CMK (cell line): ENCODE data around the gene VAMP4.
"Not testable (repeated sequence)": the region's sequence is repeated elsewhere in the genome, so short reads cannot be mapped to it uniquely, and the experiment has no call there.

Source experiments
- DNase-seq: peaks from one replicate; pipeline ENCODE4 v3.0.0-alpha.2; 2010; ENCODE audit warnings: low read depth

VAMP4 gene

DNA sequence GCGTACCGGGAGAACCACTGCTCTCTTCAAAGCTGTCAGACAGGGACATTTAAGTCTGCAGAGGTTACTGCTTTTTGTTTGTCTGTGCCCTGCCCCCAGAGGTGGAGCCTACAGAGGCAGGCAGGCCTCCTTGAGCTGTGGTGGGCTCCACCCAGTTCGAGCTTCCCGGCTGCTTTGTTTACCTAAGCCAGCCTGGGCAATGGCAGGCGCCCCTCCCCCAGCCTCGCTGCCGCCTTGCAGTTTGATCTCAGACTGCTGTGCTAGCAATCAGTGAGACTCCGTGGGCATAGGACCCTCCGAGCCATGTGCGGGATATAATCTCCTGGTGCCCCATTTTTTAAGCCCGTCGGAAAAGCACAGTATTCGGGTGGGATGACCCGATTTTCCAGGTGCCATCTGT, 46.1 kb downstream of the VAMP4 start:
- DNase-seq: not testable (repeated sequence)

DNA sequence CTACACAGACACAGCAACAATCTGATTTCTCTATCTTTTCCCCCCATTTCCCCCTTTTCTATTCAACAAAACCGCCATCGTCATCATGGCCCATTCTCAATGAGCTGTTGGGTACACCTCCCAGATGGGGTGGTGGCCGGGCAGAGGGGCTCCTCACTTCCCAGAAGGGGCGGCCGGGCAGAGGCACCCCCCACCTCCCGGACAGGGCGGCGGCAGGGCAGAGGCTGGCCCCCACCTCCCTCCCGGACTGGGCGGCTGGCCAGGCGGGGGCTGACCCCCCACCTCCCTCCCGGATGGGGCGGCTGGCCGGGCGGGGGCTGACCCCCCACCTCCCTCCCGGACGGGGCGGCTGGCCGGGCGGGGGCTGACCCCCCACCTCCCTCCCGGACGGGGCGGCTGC, 48.3 kb downstream of the VAMP4 start:
- DNase-seq: not testable (repeated sequence)

DNA sequence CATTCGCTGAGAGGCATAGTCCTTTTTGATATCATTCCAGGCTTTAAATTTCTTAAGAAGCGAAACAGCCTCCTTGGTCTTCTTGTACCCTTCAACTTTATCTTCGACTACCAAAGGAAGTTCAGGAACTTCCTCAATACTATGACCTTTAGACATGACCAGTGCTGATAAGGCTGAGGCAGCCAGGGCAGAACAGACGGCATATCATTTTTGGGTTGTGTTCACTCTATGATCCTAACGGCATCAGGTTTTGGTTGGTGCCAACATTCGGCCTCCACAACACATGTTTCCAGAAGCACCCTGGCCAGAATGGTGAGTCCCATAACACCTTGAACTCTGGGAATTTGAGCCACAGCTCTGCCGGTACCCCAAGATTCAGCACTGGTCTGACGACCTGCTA, 58.0 kb downstream of the VAMP4 start:
- peak; percentile 86 for DNase-seq

DNA sequence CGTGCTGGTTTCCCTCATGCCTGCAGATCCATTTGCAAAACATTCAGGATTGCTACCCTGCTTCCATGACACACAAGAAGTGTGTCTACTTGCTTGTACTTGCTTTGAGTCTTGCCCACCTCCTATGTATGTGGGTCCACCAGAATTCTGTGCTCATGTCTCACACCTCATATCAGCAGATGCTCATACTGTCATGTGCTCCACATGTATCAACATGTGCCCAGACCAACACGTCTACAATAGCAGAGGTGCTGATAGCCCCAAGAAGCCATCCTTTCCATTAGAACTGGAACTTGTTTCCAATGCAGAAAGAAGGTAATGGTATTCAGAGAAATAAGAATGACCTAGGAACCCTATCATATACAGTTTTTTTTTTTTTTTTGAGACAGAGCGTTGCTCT, 61.5 kb downstream of the VAMP4 start:
- DNase-seq: no peak

DNA sequence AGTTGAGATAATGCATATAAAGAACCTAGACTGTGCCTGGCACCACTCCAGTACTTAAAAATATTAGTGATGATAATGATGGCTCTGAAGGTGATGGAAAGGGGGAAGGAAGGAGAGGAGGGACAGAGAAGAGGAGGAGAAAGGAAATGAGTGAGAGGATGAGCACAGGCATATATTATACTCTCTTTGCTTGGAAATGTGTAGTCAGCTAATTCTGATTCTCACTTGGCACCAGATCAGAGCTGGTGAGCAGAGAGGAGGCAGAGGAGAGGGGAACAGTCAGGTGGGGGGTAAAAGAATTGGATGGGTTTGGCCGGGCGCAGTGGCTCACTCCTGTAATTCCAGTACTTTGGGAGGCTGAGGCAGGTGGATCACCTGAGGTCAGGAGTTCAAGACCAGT, 65.0 kb downstream of the VAMP4 start:
- DNase-seq: no peak

DNA sequence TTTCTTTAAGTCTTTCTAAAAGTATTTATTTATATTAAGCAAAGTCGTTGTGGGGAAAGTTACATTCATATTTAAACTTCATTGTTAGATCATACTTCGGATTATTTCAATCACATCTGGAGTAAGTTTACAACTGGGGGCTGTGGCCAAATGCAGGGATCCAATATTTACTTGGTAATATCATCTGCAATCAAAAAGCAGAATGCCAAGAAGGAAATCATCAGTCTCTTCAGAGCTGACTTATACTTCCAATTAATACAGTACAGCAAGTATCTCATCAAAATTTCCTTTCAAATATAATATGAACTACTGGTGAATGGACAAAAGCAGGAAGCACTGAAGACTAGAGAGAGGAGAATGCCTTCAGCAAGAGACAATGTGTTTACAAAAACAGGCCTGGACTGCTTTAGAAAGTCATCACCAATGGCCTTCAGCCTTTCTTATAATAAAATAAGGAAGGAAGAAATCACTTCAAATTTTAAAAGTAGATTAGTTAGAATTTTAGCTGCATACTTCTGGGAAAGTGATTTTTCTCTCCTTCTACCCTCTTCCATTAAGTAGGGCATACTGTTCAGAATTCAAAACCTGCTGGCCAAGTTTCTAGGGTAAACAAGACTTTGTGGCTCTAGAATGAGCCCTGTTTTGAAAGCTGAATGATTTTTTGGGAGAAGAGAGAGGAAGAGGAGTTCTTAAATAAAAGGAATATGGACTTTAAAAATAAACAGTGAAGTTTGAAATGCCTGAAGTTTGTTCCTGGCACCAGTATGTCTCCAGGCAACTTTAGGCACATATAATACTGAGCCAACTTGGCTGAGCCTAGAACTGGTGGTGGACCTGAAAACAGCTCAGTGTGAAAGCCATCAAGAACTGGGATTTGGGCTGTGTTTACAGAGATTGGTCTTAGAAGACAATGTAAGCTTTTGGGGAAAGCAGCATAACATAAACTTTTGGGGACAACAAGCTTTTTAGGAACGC, 67.1 kb downstream of the VAMP4 start:
- no peak for DNase-seq

DNA sequence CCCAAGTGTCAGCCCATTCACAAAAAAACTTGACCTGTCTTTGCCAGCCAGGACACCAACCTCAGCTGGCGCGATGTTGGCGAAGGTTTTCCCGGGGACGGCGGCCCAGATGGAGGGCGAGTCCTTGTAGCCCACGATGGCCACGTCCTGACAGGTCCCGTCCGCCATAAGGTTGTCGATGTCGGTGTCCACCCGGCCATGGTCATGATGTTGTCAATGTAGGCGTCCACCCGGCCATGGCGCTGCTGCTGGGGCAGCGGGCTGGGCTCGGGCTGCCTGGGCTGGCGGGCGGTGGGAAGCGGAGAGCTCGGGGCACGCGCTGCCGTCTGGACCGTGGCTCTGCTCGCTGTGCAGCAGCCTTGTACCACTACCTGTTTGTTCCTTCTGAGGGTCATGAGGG, 71.1 kb downstream of the VAMP4 start:
- DNase-seq: no peak

DNA sequence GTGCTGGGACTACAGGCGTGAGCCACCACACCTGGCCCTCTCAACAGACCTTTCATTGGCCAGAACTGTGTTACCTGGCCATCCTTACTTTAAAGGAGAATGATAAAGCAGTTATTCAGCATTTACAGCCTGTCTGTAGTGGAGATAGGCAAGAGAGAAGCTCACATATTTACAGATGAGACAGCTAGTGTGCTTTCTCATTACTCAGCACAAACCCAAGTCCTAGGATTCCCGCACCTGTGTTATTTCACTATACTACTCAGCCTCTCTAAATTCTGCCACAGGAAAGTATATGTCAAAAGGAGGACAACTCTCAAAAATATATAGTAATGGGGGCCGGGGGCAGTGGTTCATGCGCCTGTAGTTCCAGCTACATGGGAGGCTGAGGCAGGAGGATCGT, 73.5 kb downstream of the VAMP4 start:
- DNase-seq: no peak

DNA sequence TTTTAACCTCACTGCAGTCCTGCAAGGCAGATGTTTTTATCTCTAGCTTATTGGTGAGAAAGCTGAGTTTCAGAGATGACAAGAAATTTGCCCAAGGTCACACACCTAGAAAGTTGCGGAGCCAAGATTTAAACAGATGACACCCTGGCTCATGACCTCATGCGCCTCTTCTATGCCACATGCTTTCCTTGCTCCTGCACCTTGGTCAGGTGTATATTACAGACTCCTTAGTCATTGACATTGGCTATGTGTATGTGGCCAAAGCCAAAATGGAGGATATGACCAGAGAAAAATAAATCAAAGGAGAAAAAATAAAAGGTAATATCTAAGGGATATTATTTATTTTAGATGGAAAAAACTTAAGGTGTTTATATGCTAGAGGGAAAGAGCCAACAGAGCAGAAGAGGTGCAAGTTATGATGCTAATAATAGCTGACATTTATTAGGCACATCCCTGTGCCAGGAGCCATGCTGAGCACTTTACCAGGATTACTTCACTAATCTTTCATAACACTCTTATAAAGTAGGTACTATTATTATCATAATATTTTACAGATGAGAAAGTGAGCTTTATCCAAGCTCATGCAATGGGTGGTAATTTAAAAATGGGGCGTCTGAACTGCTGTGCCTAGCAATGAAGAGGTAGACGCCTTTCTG, 75.6 kb downstream of the VAMP4 start:
- no peak for DNase-seq

DNA sequence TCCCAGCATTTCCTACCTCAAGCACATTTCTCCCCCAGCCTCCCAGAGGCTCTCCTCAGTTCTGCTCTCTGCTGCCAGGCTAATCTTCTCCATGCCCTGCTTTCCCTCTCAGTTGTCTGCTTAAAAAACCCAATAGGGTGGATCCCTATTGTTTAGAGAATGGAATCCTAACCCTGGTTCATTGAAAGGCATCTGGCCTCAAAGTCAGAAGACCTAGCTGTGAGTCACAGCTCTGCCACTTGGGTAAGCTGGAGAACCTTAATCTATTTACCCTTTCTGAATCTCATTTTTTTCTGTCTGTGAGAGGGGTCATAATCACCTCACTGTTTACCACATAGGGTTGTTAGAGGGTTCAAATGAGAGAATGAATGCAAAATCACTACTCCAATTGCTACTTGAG, 76.9 kb downstream of the VAMP4 start:
- DNase-seq: no peak

DNA sequence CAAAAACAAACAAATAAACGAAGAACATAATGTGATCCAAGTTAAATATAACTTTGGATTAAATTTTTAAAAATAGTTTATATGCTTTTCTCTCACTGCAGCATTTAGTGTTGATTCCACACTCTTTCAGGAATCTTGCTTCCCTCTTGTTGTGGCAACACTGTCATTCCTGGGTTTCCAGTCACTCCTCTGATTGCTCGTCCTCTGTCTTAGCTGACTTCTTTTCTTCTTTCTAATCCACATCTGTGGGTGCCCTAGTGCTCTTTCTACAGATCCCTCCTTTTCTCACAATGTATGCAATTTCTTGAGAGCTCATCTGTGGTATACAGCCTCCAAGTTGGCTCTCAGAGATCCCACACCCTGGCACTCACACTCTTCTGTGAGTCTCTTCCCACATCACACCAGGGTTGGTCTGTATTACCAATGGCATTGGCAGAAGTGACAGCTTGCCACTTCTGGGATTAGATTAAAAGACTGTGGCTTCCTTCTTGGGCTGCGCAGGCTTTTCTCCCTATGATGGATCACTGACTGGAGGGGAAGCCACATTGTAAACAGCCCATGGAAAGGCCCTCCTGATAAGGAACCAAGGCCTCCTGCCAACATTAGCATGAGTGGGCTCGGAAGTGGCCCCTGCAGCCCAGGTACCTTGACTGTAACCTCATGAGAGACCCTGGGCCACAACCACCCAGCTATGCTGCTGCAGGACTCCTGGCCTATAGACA, 77.8 kb downstream of the VAMP4 start:
- peak; percentile 68 for DNase-seq

DNA sequence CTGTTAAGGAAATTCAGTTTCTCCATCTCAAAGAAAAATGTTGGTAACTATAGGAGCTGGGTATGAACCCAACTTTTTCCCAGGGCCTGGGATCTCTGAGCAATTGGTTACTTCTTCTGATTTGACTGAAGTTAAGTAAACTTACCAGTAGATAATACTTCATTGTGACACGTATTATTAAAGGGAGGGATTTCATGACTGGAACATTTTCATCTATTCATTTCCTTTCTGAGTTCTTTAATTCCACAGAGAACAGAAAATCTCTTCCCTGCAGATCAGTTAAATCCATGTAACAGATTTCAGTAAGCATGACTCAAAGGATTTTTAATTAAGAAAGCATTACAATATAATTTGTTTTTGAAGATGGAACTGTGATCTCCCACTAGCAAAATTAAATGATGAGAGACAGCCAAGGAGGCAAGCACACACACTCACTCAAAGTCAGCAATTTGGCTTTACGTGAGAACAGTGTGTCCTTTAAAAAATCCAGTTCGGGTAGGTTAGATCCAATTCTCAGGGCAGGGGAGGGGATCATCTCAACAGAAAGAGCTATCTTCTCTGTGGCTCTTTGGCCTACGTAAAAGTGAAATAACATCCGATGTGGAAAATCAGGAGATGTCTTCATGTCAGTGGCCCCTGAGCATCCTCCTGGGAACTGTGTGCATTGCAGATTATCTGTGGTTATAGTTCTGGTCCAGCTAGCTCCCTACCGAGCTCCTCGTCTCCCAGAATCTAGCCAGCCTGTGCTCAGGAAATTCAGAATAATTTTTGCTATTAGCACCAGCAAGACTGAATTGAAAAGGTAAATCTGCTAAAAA, 78.6 kb downstream of the VAMP4 start:
- no peak for DNase-seq

DNA sequence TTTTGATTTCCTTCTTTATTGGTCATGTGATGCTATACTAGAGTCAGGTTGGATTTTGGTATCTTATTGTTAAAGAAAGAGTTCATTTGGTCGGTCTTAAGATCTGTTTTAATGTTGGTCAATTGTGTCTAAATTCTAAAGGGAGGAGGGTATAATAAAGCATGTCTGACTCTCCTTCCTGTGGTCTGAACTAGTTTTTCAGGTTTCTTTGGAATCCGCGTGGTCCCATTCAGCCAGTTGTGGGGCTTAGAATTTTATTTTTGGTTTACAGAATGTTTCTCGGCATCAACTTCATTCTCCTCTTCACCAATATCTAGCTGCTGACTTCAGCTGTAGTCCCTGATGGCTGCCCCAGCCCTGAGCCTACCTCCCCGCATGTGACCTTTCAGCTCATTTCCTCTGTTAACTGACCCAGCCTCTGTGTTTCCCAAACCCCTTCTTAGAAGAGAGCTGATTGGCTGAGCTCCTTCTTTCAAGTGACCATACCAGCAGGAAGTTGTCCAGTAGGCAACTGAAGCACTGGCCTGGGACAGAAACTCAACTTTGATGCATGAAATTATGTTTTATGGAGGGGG, 80.7 kb downstream of the VAMP4 start:
- DNase-seq: no peak

DNA sequence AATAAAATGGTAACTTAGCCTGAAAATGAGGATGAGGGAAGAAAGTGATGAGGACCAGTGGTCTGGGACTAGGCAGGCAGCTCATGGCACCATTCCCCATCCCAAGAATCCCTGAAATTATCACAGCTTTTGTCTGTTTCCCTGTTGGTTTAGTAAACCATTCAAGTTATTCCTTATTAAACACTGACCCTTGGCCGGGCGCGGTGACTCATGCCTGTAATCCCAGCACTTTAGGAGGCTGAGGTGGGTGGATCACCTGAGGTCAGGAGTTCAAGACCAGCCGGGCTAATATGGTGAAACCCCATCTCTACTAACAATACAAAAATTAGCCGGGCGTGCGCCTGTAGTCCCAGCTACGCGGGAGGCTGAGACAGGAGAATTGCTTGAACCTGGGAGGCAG, 85.7 kb downstream of the VAMP4 start:
- DNase-seq: not testable (repeated sequence)

DNA sequence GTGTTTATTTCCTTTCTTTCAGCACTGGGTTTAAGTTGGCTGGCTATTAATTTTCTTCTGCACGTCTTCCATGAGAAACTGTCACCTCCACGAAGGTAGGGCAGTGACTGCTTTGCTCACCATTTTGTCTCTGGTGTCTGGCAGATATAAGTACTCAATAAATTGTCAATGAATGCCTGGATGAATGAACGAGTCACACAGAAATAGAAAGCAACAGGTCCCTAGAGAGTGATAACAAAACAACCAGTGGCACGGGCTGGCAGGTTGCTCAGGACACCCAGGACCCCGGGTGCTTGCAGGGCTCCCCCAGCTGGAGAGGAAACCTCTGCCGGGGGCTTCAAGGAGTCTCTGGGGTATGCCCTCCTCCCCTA, 86.1 kb downstream of the VAMP4 start:
- no peak for DNase-seq

DNA sequence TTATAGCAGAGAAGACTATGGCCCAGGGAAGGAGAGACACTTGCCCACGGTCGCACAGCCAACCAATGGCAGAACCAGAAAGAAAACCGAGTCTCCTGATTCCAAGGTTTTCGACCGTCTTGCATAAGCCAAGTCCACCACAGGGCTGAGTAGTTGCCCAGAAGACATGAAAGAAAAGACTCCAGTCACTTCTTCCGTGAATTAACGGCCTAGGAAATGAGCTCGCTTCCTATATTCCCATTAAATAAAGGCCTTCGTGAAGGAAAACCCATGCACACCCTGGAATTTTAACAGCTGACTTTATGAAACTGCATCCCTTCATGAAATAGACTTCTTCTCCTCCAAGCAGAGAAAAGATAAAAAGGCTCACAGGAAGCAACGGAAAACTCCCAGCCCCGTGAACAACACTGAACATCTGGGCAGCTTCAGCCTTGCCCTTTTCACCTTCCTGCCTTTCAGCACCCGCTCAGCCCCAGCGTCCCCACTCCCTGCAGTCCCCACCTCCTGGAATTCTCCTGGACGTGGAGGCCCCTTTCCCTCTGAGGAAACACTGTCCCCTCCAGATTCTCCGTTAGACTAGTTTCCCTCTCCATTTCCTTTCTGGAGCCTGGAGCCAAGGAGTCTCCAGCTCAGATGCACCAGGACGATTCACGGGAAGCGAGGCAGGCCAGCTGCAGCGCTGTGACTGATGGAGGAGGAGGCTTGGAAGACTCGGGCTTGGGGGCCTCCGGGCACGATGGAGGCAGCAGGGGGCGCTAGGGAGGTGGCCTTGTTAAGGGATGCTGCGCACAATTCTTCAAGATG, 86.7 kb downstream of the VAMP4 start:
- peak; percentile 69 for DNase-seq

DNA sequence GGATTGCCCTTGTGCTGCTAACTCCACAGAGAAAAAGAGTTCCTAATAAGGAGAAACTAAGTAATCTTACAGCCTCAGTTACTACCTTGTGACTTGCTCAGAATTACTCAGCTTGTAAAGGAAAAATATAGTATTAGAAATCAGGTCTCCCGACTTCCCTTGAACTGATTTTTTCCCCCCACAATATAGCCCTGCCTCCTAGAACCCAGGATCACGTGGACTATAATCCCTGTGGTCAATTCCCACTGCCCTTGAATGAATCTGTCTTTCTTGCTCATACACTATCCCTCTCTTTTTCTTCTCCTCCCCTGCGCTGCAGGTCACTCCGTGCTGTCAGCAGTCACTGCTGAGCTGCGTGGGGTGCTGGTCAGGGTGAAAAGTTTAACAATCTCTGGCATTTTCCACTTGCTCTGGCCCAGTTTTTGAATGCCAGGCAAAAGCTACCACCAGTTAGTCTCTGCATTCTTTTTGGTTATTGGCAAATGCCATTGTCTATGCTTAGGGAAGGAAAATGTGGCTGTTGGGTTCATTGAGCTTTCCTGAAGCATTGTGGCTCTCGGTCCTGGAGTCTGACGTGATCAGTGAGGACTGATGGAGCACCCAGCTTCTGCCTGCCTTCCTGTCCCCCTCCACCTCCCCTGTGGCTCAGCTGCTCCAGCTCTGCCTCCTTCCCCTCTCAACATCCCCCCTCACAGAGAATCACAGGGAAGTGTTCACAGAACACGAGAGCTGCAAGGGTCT, 87.5 kb downstream of the VAMP4 start:
- DNase-seq: no peak

DNA sequence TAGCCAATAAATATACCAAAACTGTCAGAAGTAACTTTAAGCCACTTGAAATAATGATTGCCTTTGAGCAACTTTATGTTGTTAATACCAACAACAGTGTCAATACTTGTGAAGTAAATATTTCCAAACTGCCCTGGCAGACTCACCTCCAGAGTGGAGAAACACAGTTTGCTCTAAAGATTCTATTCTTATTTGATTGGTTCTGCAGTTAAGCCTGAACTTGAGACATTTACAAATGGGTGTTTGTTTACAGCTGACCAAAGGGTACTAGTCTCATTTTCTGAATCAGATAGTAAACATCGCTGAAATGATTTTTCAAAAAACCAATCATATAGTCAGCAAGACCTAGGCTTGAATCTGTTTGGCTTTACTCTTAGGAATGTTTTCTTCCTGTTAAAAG, 88.1 kb downstream of the VAMP4 start:
- DNase-seq: no peak

DNA sequence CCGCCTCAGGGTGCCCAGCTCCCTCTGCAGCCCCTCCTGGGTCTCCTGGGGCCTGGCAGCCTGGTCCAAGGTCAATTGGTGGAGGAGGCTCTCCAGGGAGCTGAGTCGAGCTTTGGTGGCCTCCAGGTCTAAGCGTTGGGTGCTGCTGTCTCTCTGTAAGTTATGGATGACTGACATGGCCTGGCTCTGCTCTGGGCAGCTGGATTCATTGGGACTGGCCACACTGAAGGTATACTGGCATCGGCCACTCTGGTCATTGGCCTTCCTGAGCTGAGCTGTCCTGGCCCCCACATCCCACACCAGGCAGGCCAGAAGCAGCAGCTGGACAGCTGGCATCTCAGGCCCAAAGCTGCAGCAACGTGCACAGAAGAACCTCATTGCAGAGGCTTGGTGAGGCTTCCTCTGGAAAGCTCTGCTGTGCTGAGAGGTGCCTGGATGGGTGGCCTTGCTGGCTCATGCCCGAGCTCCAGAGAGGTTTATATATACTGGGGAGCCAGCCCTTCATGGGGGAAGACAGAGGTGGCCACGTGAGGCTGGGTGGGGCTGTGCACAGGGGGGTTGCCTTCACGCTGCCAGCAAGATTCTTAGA, 89.5 kb downstream of the VAMP4 start, which contains the start of gene MYOC:
Gene MYOC, minus strand, starts transcription at position 455 of the 589 bp plus-strand sequence. Its CDS starts 77 bp downstream, at position 378.
- no peak for DNase-seq
